HuH-7.5 (cell line): Measurements from ENCODE around the gene CACNG1.

Experiments
- DNase-seq: peaks from one replicate; pipeline ENCODE4 v3.0.0; 2011; ENCODE audit warnings: low spot score

CACNG1 gene

GRCh38 chr17:67051837-67052236 is 7.5 kb downstream of the CACNG1 start:
- DNase-seq = no peak

GRCh38 chr17:67052720-67053437 is 8.5 kb downstream of the CACNG1 start:
- no peak for DNase-seq

- DNase-seq = no peak
Measured at GRCh38 chr17:67053438-67054000, 9.2 kb downstream of the CACNG1 start.

GRCh38 chr17:67054011-67054591 is 9.7 kb downstream of the CACNG1 start:
- no peak for DNase-seq

- no peak for DNase-seq
Measured at GRCh38 chr17:67054608-67055007, 10.3 kb downstream of the CACNG1 start.

GRCh38 chr17:67055041-67055443 is 10.7 kb downstream of the CACNG1 start:
- no peak for DNase-seq

GRCh38 chr17:67055811-67056745 is 11.7 kb downstream of the CACNG1 start:
- DNase-seq = no peak

- DNase-seq = no peak
Measured at GRCh38 chr17:67056746-67057490, 12.6 kb downstream of the CACNG1 start.

GRCh38 chr17:67058036-67058435 is 13.7 kb downstream of the CACNG1 start:
- no peak for DNase-seq

- DNase-seq = no peak
Measured at GRCh38 chr17:67059372-67059771, 15.0 kb downstream of the CACNG1 start.

- no peak for DNase-seq
Measured at GRCh38 chr17:67063141-67063540, 18.8 kb downstream of the CACNG1 start.

GRCh38 chr17:67066717-67067116 is 22.4 kb downstream of the CACNG1 start:
- no peak for DNase-seq

- no peak for DNase-seq
Measured at GRCh38 chr17:67067571-67068482, 23.5 kb downstream of the CACNG1 start.

GRCh38 chr17:67068999-67069398 is 24.6 kb downstream of the CACNG1 start:
- no peak for DNase-seq

GRCh38 chr17:67069603-67070136 is 25.3 kb downstream of the CACNG1 start:
- DNase-seq = no peak

- DNase-seq = no peak
Measured at GRCh38 chr17:67071595-67071994, 27.2 kb downstream of the CACNG1 start.

- no peak for DNase-seq
Measured at GRCh38 chr17:67072885-67073284, 28.5 kb downstream of the CACNG1 start.

- DNase-seq = no peak
Measured at GRCh38 chr17:67074781-67075180, 30.4 kb downstream of the CACNG1 start.

- DNase-seq = peak; percentile 31
Measured at GRCh38 chr17:67076290-67076689, 31.9 kb downstream of the CACNG1 start.

- DNase-seq = no peak
Measured at GRCh38 chr17:67078292-67078691, 33.9 kb downstream of the CACNG1 start.
